HG03354 (cell line): Measurements from ENCODE around the gene TEX51.

ENCODE experiments used
- ATAC-seq: cut with Tn5 transposase; IDR thresholded peaks from one replicate; pipeline ENCODE4 v1.9.1; 2021; ENCODE audit warnings: mild to moderate bottlenecking; ENCODE audit not compliant: unreplicated experiment, poor library complexity, severe bottlenecking

Gene TEX51

DNA sequence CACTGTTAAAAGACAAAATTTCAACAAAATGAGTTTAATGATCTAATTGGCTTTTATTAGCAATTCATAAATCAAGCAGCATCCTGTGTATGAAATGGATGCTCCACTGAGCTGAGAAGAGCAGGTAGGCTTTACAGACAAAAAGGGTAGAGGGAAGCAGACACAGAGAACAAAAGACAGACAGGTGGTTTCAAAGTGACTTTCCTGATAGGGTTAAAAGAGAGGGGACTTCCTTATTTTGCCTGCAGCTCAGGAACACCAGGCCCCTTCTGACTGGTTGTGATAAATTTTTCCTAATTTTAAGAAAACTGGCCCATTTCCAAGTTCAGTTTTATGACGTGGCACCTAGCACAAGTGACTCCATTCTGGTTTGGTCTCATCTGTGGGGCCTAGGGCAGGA lies 11.9 kb downstream of the TEX51 start:
- no peak for ATAC-seq

DNA sequence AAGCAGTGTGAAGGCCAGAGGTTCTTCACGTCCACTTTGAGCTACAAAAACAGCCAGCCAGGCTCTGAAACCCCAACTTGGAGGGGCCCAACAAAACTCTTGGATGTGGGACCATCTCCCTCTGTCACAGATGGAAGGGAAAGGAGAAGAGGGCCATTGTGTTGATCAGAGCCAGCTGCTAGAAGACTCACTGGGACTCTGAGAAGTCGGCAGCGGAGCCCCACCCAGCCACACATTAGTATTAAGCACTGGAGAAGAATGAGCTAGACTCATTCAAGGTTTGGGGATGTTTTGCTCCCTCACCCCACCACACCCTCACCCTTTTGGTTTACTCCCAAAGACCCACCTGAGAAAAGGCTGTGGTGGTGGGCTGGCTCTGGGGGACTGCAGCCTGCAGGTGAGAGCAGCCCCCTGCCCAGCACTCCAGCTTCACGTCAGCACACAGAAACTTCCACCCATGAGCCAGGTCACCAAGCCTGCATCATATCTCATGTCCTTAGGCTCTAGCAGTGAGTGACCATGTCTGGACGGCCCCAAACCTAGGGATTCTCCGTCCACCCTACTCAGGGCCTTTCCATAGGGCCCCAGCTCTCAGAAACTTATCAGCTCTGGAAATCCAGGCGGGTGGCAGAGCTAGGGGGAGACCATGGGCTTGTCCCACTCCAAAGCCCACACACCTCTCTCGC lies 12.6 kb downstream of the TEX51 start:
- ATAC-seq = no peak

DNA sequence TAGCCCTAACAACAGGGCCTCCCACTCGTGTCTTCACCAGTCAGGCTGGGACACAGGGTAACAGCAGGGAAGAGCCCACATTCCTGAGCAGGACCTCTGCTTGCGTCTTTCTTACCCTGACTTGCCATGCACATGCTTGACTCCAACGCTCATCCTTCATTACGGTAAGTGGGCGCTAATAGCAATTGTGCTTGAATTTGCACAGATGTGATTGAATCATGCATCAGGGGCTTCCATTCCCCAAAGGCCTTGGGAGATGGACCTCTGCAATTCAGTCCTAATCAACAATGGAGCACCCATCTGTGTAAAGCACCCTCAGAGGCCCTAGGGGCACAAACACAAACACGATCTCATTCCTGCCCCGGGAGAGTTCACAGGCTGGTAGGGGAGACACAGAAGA lies 13.5 kb downstream of the TEX51 start:
- ATAC-seq = no peak

DNA sequence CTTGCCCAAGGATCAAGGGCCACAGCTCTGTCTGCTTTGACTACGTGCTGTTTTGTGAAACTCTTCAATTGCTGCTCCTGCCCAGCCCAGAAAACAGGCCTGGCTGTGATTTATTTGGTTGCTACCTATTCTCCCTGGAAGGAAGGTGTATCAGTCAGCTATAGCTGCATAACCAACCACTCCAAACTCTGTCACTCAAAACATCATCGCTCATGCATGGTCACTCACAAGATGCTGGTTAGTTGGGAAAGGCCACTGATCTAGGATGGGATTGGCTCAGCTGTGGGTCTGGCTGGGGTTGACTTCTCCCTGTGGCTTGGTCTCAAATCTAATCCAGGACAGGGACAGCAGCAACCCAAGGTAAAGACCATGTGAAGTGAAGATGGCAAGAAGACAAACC lies 14.6 kb downstream of the TEX51 start:
- ATAC-seq = no peak

DNA sequence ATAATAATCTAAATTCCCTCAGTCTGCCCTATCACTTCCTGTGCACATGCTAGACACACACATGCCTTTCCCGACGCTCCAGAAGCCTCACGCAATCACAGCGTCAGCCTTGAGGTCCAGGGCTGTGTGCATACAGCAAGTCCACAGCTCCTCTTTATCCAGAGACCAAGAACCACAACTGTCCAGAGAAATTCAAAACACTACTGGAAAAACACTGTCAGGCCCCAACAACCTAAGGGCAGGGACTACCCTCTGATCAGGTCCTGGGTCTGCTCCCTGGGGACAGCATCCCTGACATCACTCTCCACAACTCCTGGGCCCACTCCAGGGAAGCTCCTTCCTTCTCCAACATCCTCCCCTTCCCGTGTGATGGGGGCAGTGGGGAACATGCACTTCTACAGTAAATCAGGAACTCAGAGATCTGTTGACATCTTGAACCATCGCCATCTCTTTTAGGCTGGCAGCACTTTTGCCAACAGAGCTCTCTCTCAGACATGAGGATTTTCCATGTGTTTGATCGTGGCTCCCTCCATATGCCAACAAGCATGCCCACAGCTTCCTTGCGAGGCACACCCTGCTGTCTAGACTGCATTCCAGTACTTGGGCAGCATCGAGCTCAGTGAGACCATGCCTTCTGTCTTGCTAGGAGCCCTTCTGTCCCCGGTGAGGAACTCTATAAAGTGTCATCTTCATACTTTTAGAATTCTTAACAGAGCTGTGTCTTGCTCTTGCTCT lies 15.4 kb downstream of the TEX51 start:
- ATAC-seq = no peak

DNA sequence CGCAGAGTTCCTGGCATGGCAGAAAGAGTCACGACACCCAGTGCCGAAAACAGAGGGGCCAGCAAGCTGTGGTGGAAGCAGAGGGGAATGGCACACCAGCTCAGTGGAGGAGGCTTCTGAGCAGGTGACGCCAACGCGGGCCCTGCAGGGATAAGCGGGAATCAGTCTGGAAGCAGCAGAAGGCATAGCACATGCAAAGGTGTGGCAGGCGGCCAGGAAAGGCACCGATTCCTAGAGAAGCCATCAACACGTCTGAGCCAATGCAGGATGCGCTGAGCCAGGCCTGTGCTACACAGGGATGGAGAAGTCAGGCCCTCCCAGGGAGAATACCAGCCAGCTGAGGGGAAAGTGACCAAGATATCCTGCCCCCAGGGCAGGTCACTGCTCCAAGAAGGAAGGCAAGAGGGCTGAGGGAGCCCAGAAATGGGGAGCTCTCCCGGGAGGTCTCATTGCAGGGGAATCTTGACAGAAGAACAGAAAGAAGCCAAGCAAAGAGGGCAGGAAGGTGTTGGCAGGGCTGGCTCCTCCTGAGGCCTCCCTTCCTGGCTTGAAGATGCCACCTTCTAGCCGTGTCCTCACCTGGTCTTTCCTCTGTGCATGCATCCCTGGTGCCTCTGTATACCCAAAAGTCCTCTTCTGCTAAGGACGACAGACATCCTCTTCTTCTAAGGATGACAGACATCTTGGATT lies 16.3 kb downstream of the TEX51 start:
- no peak for ATAC-seq

DNA sequence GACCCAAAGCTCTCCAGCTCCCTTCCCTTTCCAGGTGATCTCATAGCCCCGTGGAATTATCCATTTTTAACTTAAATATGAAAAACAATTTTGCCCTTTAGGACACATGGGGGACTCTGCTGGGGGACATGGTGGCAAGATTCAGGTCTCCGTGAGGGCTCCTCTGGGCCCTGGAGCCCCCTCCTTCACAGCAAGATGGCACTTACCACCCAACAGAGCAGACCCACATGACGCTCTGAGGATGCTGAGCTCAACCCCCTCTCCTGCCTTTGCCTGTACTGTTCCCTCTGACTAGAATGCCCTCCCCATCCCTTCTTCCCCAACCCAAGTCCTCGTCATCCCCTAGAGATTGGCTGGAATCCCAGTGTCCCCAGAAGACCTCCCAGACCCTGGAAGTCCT lies 17.2 kb downstream of the TEX51 start:
- ATAC-seq = no peak

DNA sequence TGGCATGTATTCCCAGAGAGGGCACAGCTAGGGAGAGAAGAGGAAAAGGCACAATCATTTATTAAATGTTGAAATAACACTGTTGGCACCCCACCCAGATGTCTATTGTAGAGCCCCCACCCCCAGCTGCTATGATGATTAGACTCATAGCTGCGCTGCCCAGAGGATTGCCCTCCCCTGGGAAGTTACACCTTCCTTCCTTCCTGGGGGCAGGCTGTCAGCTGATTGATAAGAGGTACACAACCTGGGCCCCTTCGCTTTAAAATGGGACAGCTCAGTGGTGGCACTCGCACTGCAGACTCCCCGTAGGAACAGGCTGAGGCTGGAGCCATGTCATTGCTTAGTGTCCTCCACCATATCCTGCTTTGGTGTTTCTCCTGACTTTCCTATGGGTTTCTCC lies 18.1 kb downstream of the TEX51 start:
- no peak for ATAC-seq

DNA sequence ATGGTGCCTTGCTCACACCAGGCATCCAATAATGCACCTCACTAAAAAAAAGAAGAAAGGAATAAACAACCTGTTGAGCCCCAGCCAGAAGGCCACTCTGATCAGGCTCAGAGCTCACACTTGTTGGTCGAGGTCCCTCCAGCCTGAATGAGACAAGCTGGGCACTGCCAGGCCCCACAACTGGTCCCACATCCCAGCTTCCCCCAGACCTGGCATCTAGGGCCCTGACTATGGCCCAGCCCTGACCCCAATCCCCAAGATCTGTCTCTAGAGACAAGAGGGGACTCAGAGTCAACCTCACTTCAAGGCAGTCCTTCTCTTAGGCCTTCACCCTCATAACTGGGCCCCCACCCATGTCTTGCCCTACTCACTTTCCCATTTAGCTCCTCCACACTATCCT lies 22.4 kb downstream of the TEX51 start:
- ATAC-seq = no peak

DNA sequence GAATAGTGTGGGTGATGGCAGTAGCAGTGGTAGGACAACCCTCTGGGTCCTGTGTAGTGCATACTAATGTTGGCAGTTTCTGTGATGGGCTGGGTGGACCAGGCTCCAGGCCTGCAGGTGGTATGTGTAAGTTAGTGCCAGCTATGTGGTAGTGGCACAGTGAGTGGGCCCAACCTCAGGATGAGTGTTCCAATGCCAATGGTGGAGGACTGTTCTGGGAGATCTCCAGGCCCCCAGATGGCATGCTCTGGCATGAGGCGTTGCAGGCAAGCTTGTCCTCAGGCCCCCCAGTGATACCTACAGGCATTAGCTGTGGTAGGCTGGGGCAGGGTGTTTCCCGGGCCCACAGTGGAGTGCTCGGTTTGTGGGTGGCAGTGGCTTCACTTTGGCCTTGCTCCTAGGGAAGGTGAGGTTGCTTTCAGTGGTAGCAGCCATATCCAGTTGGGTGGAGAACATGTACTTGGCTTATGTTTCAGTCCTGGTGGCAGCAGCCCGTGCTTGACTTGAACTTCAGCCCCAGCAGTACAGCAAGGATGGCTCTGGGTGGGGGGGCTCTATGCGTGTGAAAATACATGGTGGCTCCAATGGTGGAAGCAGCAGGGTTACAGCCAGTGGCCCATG lies 32.4 kb downstream of the TEX51 start:
- ATAC-seq = no peak

DNA sequence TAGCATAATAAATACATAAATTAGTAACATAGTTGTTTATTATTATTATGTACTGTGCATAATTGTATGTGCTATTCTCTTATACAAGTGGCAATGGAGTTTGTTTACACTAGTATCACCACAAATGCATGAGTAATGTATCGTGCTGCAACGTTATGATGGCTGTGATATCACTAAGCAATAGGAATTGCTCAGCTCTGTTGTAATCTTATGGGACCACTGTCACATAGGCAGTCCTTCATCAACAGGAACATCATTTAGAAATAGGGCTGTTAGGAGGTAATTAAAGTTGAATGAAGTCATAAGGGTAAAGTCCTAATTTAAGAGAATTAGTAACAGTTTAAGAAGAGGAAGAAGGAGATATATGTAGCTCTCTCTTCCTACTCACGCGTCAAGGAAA lies 33.8 kb downstream of the TEX51 start:
- no peak for ATAC-seq

DNA sequence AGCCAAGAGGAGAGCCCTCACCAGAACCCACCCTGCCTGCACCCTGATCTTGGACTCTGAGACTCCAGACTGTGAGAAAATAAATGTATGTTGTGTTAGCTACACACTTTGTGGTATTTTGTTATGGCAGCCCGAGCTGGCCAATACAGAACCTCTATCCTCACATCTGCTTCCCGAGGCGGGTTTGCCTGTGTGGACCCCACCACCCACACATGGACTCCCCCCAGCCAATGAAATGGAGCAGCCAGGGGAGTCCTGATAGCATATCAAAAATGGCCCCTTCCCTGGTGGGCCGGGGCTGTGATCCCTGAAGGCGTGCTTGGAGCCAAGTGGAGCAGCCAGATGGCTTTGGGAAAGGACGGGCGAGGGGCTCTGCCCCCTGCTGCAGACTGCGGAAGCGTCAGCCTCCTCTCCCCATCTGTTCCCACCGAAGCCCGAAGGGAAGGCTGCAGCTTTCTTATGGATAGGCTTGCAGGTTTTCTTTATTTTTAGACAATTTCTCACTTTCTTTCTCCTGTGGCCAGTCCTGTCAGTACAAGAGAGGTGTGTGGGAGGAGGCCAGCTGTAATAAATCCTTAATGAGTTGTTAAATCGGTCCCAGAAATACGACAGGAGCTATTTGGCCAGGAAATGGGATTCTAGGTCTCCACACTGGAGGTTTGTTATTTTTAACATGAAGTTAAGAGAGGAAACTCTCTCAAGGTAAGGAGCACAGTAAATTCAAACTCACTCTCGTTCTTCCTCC lies 34.4 kb downstream of the TEX51 start:
- ATAC-seq = no peak

DNA sequence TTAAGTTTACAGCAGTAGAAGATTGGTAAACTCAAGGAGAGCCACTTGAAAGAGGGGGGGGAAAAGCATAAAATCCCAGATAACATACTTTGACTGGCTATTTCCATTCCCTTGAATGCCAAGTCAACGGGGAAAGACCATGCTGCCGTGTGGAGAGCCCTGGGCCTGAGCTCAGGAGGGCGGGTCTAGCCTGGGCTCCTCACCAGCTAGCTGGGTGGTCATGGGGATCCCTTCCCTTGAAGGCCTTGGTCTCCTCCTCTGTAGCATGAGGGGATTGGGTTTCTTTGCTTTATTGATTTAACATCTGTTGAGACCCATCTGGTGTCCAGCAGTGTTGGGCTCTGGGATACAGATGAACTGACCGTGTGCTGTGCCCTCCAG lies 35.0 kb downstream of the TEX51 start:
- no peak for ATAC-seq

DNA sequence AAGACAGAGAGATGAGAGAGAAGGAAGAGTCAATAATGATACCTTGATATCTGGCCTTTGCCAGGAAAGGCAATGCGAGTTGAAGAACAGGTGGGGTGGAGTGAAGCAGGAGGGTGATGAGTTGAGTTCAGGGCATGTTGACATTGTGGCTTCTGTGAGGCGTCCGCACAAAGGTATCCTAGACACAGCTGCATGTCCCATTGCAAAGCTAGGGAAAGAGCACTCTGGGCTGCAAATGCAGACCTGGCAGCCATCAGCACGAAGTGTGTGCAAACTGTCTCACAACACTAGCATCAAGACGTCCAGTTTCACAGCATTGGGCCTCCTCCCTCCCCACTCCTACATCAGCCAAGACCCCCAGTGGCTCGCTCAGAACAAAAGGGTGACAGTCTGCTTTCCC lies 36.1 kb downstream of the TEX51 start:
- no peak for ATAC-seq

DNA sequence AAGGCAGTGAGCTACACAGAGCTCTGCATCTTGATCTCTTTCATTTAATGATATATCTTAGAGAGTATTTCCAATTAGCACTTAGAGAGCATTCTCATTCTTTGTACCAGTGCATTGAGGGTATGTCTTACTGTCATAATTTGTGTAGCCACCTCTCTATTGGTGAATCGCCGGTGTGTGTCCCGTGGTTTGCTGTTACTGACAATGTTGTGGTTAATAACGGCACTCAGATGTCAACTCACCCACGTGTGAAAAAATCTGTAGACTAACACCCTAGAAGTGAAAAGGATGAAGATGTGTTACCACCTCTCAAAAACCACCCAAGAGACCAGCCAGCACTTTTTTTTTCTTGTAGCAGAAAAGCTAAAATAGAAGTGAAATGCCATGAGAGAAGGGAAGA lies 37.1 kb downstream of the TEX51 start:
- ATAC-seq = no peak

DNA sequence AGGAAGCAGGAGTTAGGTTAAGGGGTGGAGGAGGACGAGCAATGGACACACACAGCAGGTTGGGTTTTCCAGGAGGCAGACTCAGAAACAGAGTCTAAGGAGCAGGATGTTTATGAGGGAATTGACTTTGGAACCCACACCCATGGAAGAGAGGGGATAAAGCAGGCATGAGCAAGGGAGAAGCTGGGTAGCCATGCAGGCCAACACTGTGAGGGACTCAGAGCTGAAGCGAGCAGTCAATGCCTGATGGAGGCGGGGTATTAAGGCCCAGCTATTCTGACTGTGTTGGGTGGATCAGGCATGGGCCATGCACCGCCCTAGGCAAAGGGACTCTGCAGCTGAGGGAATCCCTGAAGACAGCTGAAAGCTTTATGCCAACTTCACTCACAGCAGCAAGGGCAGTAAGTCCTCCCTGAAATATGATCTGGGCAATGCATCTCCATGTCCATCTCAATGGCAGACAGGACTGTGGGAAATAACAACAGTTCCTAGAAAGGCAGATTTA lies 37.6 kb downstream of the TEX51 start:
- ATAC-seq = no peak

DNA sequence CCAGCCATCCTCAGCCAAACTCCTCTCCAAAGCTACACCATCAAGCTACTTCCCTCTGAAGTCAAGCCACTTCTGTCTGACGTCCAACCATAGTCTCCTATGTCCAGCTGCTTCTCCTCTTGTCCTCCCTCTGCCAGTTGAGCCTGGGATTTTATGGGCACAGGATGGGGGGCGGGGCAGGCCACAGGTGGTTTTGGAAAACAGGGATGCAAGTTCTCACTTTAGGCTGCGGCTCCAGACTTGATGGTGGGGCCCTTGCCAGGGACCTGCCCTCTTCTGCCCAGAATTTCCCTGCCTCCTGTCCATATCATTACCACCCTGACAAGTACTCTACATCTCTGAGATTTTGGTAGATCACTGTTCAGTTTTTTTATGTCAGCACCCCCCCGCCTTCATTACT lies 41.6 kb downstream of the TEX51 start:
- no peak for ATAC-seq

DNA sequence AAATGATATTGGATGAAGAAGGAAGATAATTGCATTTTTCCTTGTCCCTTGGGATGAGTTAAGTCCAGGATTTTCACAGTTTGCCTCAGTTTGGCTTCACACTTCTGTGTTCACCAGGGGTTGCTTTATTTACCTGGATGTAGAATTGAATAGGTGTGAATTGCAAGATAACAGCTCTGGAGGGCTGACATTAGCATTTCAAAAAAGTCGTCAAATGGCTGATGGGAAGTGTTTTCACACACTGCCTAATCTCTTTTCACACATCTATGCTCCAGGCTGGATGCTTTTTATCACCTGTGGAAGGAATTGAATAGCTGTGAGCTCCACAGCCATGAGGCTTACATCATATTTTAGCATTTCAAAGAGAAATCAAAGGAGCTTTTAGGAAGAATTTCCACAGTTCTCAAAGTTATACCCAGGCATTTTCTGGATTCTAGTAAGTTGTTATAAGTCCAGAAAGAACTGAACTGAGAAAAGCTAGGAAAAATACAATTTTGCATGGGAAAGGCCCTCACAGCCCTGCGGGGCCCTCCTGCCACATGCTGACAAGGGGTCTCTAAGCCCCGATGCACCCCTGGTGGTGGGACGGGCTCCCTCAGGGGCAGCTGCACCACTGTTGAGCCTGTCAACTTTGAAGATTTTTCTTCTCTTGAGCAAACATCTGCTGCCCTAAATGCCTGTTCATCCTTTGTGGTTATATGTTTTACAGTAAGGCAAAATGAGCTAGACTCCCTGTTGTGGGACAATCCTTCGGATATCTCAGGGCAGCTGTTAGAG lies 43.9 kb downstream of the TEX51 start:
- ATAC-seq = no peak
